ENCODE results near the gene SCAF8.

SCAF8 gene

GRCh38 chr6:154872542-154873114, 139.4 kb downstream of the SCAF8 start:
- H3K9me3 ChIP-seq (ENCODE audit: control insufficient read depth in 1 of 2, low read length in 2 of 2): no peaks in the 10 kb centered on the region
- H3K27me3 ChIP-seq (ENCODE audit: low read depth, low read length): no peaks in the 10 kb centered on the region
- no peak overlapping the region for H3K4me3 ChIP-seq (ENCODE audit: low read depth in 1 of 2, low read length in 2 of 2)
- H3K27ac ChIP-seq (ENCODE audit: low read length): no peak overlapping the region
- H3K4me1 ChIP-seq (ENCODE audit: control insufficient read depth in 1 of 2, insufficient read depth in 2 of 2, low read length in 2 of 2): peaks cover 0 to 5% of the 10 kb centered on the region in 2 donors
- H3K36me3 ChIP-seq (ENCODE audit: control insufficient read depth in 1 of 2, insufficient read depth in 2 of 2, low read length in 2 of 2): peaks cover 0 to 3% of the 10 kb centered on the region in 2 donors

DNA sequence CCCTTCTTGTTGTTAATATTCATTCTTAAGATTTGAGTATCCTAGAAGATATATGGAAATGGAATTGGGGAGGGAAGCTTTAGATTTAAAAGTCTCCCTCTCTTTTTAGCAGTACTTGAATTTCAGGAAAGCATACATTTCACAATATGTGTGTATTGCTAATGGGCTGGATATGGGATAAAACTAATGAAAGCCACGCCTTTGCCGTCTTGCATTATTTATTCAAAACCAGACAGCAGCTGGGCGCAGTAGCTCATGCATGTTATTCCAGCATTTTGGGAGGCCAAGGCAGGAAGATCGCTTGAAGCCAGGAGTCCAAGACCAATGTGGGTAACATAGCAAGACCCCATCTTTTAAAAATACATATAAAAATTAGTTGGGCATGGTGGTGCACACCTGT, 140.3 kb downstream of the SCAF8 start:
- Histone ChIP-seq H3K27ac (ENCODE audit: low read length) (no peak overlapping the region), H3K4me1 (ENCODE audit: control insufficient read depth in 1 of 2, insufficient read depth in 2 of 2, low read length in 2 of 2) (peaks cover 0 to 5% of the 10 kb centered on the region in 2 donors), H3K4me3 (ENCODE audit: low read depth in 1 of 2, low read length in 2 of 2) (no peak overlapping the region), H3K36me3 (ENCODE audit: control insufficient read depth in 1 of 2, insufficient read depth in 2 of 2, low read length in 2 of 2) (peaks cover 0 to 3% of the 10 kb centered on the region in 2 donors), H3K27me3 (ENCODE audit: low read depth, low read length) (no peaks in the 10 kb centered on the region), H3K9me3 (ENCODE audit: control insufficient read depth in 1 of 2, low read length in 2 of 2) (no peaks in the 10 kb centered on the region)

- Histone ChIP-seq H3K9me3 (ENCODE audit: control insufficient read depth in 1 of 2, low read length in 2 of 2) (no peaks in the 10 kb centered on the region), H3K36me3 (ENCODE audit: control insufficient read depth in 1 of 2, insufficient read depth in 2 of 2, low read length in 2 of 2) (peaks cover 0 to 3% of the 10 kb centered on the region in 2 donors), H3K27me3 (ENCODE audit: low read depth, low read length) (no peaks in the 10 kb centered on the region), H3K4me3 (ENCODE audit: low read depth in 1 of 2, low read length in 2 of 2) (no peak overlapping the region), H3K4me1 (ENCODE audit: control insufficient read depth in 1 of 2, insufficient read depth in 2 of 2, low read length in 2 of 2) (peaks cover 0 to 5% of the 10 kb centered on the region in 2 donors), H3K27ac (ENCODE audit: low read length) (no peak overlapping the region)
These were observed 141.8 kb downstream of the SCAF8 start for GRCh38 chr6:154874773-154875592.

DNA sequence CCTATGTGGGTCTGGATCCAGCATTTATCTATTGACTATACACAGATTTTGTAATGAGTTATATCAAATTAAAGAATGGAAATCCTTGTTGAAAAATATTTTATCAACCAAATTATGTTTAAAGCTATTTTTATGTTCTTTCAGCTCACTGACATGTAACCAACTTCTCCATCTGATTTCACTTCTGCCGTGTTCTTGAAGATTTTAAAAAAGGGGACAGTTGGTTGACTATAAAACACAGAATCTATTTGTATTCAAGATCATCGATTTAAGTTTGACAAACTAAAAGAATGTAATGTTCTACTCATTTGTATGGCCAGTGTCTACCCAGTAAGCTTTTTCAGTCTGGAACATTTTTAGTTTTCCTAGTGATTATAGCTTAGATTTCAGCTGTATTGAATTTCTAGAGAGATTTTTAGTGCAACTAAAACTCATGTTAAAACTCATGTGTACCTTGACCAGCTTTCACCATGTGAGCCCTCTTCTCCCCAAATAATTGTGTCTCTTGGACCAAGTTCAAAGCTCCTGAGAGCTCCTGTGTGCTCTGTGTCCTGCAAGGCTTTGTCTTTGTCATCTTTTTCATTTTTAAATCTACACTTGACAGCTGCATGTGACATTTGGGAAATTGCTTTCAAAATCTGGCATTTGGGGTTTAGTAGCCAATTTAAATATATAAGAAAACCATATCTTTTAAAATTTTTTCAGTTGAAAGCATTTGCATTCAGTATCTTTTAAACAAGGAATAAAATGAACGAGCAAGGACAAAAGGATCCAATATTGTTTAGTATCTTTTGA, 143.5 kb downstream of the SCAF8 start:
- H3K4me1 ChIP-seq (ENCODE audit: control insufficient read depth in 1 of 2, insufficient read depth in 2 of 2, low read length in 2 of 2): peaks cover 0 to 5% of the 10 kb centered on the region in 2 donors
- no peak overlapping the region for H3K27ac ChIP-seq (ENCODE audit: low read length)
- no peaks in the 10 kb centered on the region for H3K27me3 ChIP-seq (ENCODE audit: low read depth, low read length)
- H3K4me3 ChIP-seq (ENCODE audit: low read depth in 1 of 2, low read length in 2 of 2): no peak overlapping the region
- H3K9me3 ChIP-seq (ENCODE audit: control insufficient read depth in 1 of 2, low read length in 2 of 2): no peaks in the 10 kb centered on the region
- peaks cover 0 to 3% of the 10 kb centered on the region in 2 donors for H3K36me3 ChIP-seq (ENCODE audit: control insufficient read depth in 1 of 2, insufficient read depth in 2 of 2, low read length in 2 of 2)

DNA sequence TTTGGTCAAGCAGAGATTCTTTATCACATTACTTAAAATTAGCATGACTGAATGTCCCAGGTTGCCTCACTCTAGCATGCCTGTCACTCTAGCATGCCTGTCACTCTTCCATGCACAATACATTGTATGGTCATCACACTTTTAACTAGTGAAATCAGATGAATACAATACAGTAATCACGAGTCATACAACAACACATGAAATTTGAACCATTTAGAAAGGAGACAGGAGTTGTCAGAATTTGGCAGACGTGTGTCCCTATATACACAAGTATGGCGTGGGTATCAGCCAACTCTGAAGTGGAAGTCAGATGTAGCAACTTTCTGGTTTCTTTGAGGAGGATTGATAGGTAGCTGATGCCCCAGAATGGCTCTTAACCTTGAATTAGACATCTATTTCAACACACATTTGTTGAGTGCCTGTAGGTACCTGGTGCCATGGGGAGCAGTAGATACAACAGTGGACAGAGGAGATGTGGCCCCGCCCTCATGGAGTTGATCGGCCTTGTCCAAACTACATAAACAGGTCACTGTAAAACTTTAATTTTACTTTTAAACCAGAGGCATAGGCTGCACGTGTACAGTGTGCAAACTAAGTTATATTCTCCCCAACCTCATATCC, 145.8 kb downstream of the SCAF8 start:
- Histone ChIP-seq H3K36me3 (ENCODE audit: control insufficient read depth in 1 of 2, insufficient read depth in 2 of 2, low read length in 2 of 2) (peaks cover 0 to 3% of the 10 kb centered on the region in 2 donors), H3K4me3 (ENCODE audit: low read depth in 1 of 2, low read length in 2 of 2) (no peak overlapping the region), H3K9me3 (ENCODE audit: control insufficient read depth in 1 of 2, low read length in 2 of 2) (no peaks in the 10 kb centered on the region), H3K27me3 (ENCODE audit: low read depth, low read length) (no peaks in the 10 kb centered on the region), H3K27ac (ENCODE audit: low read length) (no peak overlapping the region), H3K4me1 (ENCODE audit: control insufficient read depth in 1 of 2, insufficient read depth in 2 of 2, low read length in 2 of 2) (peaks cover 0 to 5% of the 10 kb centered on the region in 2 donors)

- H3K4me1 ChIP-seq (ENCODE audit: control insufficient read depth in 1 of 2, insufficient read depth in 2 of 2, low read length in 2 of 2): no peaks in the 10 kb centered on the region
- H3K4me3 ChIP-seq (ENCODE audit: low read depth in 1 of 2, low read length in 2 of 2): no peak overlapping the region
- H3K36me3 ChIP-seq (ENCODE audit: control insufficient read depth in 1 of 2, insufficient read depth in 2 of 2, low read length in 2 of 2): no peaks in the 10 kb centered on the region
- no peaks in the 10 kb centered on the region for H3K27me3 ChIP-seq (ENCODE audit: low read depth, low read length)
- no peaks in the 10 kb centered on the region for H3K9me3 ChIP-seq (ENCODE audit: control insufficient read depth in 1 of 2, low read length in 2 of 2)
- H3K27ac ChIP-seq (ENCODE audit: low read length): no peak overlapping the region
These were observed 148.9 kb downstream of the SCAF8 start for GRCh38 chr6:154882107-154882506.
